SK-N-SH treated with all-trans-retinoic acid at 6 μM for 48 hours (cell line): ENCODE data around the gene IKZF2.

Source experiments
- ATAC-seq: fragments of 200-7000 bp; cut with Tn5 transposase; 3 replicates; pipeline ENCODE4 v1.9.1; 2020; ENCODE audit warnings: mild to moderate bottlenecking, moderate library complexity
- ARNTL ChIP-seq: fragments of 450-650 bp; formaldehyde crosslinking; IDR thresholded peaks from 2 replicates; pipeline ENCODE4 v1.5.0; 2020; ENCODE audit warnings: low read depth, mild to moderate bottlenecking, moderate library complexity, borderline replicate concordance
- CREB5 ChIP-seq: fragments of 250-450 bp; sonication (Bioruptor Pico); IDR thresholded peaks from 2 replicates; pipeline ENCODE4 v1.5.1; 2020; ENCODE audit warnings: low read depth, mild to moderate bottlenecking, moderate library complexity
- ESRRG ChIP-seq: fragments of 250-450 bp; sonication (Bioruptor Pico); IDR thresholded peaks from 2 replicates; pipeline ENCODE4 v1.6.1; 2021; ENCODE audit warnings: mild to moderate bottlenecking
- GLIS3 ChIP-seq: fragments of 250-450 bp; sonication (Bioruptor Pico); IDR thresholded peaks from 2 replicates; pipeline ENCODE4 v1.5.0; 2020; ENCODE audit warnings: mild to moderate bottlenecking, moderate library complexity
- ISL1 ChIP-seq: fragments of 250-450 bp; sonication (Bioruptor Pico); IDR thresholded peaks from 2 replicates; pipeline ENCODE4 v2.1.2; 2022; ENCODE audit warnings: mild to moderate bottlenecking, moderate library complexity
- POU6F1 ChIP-seq: fragments of 250-450 bp; sonication (Bioruptor Pico); IDR thresholded peaks from 2 replicates; pipeline ENCODE4 v1.8.0; 2021; ENCODE audit warnings: low read depth, mild to moderate bottlenecking, moderate library complexity, borderline replicate concordance
- PPARA ChIP-seq: fragments of 250-450 bp; sonication (Bioruptor Pico); IDR thresholded peaks from 2 replicates; pipeline ENCODE4 v1.5.0; 2020; ENCODE audit warnings: mild to moderate bottlenecking, borderline replicate concordance
- RARB ChIP-seq: fragments of 250-450 bp; sonication (Bioruptor Pico); IDR thresholded peaks from 2 replicates; pipeline ENCODE4 v1.8.0; 2021; ENCODE audit warnings: mild to moderate bottlenecking, moderate library complexity
- SNAI2 ChIP-seq: fragments of 250-450 bp; sonication (Bioruptor Pico); IDR thresholded peaks from 2 replicates; pipeline ENCODE4 v1.5.0; 2020; ENCODE audit warnings: mild to moderate bottlenecking, moderate library complexity
- TCF4 ChIP-seq: fragments of 250-450 bp; sonication (Bioruptor Pico); IDR thresholded peaks from 2 replicates; pipeline ENCODE4 v1.8.0; 2021; ENCODE audit warnings: mild to moderate bottlenecking, moderate library complexity, borderline replicate concordance
- TOX ChIP-seq: fragments of 250-450 bp; sonication (Bioruptor Pico); IDR thresholded peaks from 2 replicates; pipeline ENCODE4 v1.8.0; 2021; ENCODE audit warnings: mild to moderate bottlenecking, moderate library complexity, borderline replicate concordance
- TSHZ2 ChIP-seq: fragments of 250-450 bp; sonication (Bioruptor Pico); IDR thresholded peaks from 2 replicates; pipeline ENCODE4 v1.5.0; 2020; ENCODE audit warnings: mild to moderate bottlenecking, moderate library complexity
- ZC3H10 ChIP-seq: fragments of 250-450 bp; sonication (Bioruptor Pico); IDR thresholded peaks from 2 replicates; pipeline ENCODE4 v1.5.1; 2021; ENCODE audit warnings: mild to moderate bottlenecking, moderate library complexity
- ZFP3 ChIP-seq: fragments of 250-450 bp; sonication (Bioruptor Pico); IDR thresholded peaks from 2 replicates; pipeline ENCODE4 v1.5.0; 2020; ENCODE audit warnings: mild to moderate bottlenecking, moderate library complexity
- ZFP30 ChIP-seq: fragments of 450-650 bp; formaldehyde crosslinking; IDR thresholded peaks from 2 replicates; pipeline ENCODE4 v1.5.0; 2022; ENCODE audit warnings: mild to moderate bottlenecking, moderate library complexity
- ZNF565 ChIP-seq: fragments of 450-650 bp; formaldehyde crosslinking; conservative IDR thresholded peaks from 2 replicates; pipeline ENCODE4 v1.5.0; 2020; ENCODE audit warnings: low read depth, mild to moderate bottlenecking, moderate library complexity
- ZNF70 ChIP-seq: fragments of 450-650 bp; formaldehyde crosslinking; IDR thresholded peaks from 2 replicates; pipeline ENCODE4 v1.5.0; 2020; ENCODE audit warnings: mild to moderate bottlenecking, moderate library complexity
- ZNF8 ChIP-seq: fragments of 450-650 bp; formaldehyde crosslinking; IDR thresholded peaks from 2 replicates; pipeline ENCODE4 v1.5.0; 2020; ENCODE audit warnings: mild to moderate bottlenecking, moderate library complexity

IKZF2 gene

GRCh38 chr2:213147538-213147937 lies 3.9 kb downstream of the IKZF2 start:
- ATAC-seq, result no peak
- no peak for TF ChIP-seq POU6F1 (CRISPR knock-in tag)
- no peak for TF ChIP-seq ARNTL (CRISPR knock-in tag)
- TF ChIP-seq ZNF565 (CRISPR knock-in tag), result no peak
- no peak for TF ChIP-seq GLIS3 (CRISPR knock-in tag)
- no peak for TF ChIP-seq ESRRG
- no peak for TF ChIP-seq ZFP30 (CRISPR knock-in tag)
- TF ChIP-seq ZNF8, result no peak
- TF ChIP-seq ZNF70 (CRISPR knock-in tag), result no peak
- TF ChIP-seq ZC3H10 (CRISPR knock-in tag), result no peak
- TF ChIP-seq ZFP3 (CRISPR knock-in tag), result no peak
- no peak for TF ChIP-seq PPARA (CRISPR knock-in tag)
- TF ChIP-seq TSHZ2, result no peak
- no peak for TF ChIP-seq TOX (CRISPR knock-in tag)
- no peak for TF ChIP-seq ISL1

GRCh38 chr2:213145715-213146242 lies 5.6 kb downstream of the IKZF2 start:
- TF ChIP-seq TSHZ2 (no peak), ZNF70 (CRISPR knock-in tag) (no peak), TCF4 (CRISPR knock-in tag) (no peak), SNAI2 (no peak), ZC3H10 (CRISPR knock-in tag) (no peak)
- TF ChIP-seq, all 23 proteins: peak for 0
- ATAC-seq, result no peak

DNA sequence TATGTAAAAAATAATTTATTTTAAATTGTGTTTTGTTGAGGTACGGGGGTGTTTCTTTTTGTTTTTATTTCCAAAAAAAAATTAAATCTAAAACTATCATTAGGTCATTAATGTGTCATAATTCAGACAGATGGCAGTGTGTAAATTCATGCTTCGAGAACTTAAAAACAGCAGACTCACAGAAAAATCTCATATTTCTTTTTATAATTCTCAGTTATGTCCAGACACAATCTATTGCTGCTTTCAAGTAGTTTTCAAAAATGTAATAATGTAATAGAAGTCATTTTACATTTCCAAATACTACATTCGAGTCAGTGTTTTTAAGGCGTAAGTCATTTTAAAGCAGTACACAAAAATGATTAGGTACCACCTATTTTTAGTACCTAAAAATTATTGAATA lies 14.3 kb downstream of the IKZF2 start:
- no peak for ATAC-seq
- TF ChIP-seq TSHZ2, result no peak
- no peak for TF ChIP-seq RARB (CRISPR knock-in tag)
- TF ChIP-seq CREB5 (CRISPR knock-in tag), result no peak
- peak; percentile 94 for TF ChIP-seq ISL1
